HCT116 (cell line): Measurements from ENCODE around the gene SLC7A5.
A peak's percentile ranks its signal among the peaks of the same experiment; 100 is the strongest.

Experiments used
- ELF1 ChIP-seq: IDR thresholded peaks from 2 replicates; pipeline ENCODE4 v1.6.1; 2012; ENCODE audit warnings: low read depth, borderline replicate concordance
- EZH2 ChIP-seq: fragments of 200-600 bp; sonication (generic); IDR thresholded peaks from 2 replicates; pipeline ENCODE4 v1.6.1; 2017; ENCODE audit warnings: antibody characterized with exemption, mixed run types
- EZH2phosphoT487 ChIP-seq: fragments of 200-600 bp; IDR thresholded peaks from 2 replicates; pipeline ENCODE4 v1.6.1; 2018; ENCODE audit warnings: antibody characterized with exemption, borderline replicate concordance
- POLR2A ChIP-seq: IDR thresholded peaks from 2 replicates; pipeline ENCODE4 v1.7.0; 2011; ENCODE audit warnings: borderline replicate concordance; ENCODE audit not compliant: insufficient read depth, insufficient read length; ENCODE audit errors: extremely low read depth
- POLR2AphosphoS5 ChIP-seq: IDR thresholded peaks from 2 replicates; pipeline ENCODE4 v1.6.1; 2011; ENCODE audit warnings: mild to moderate bottlenecking, low read depth, low read length, moderate library complexity
- REST ChIP-seq: IDR thresholded peaks from 2 replicates; pipeline ENCODE4 v1.6.1; 2012; ENCODE audit warnings: low read depth
- SRF ChIP-seq: IDR thresholded peaks from 2 replicates; pipeline ENCODE4 v1.6.1; 2012; ENCODE audit warnings: low read depth
- TF ChIP-seq, protein P1 (sequence below), 3 experiments: fragments of 200-600 bp in 1 of 3; sonication (generic) in 1 of 3; IDR thresholded peaks in 2 of 3; conservative IDR thresholded peaks in 1 of 3; 2 replicates each; pipeline ENCODE4 v1.5.1; 2012 to 2017; ENCODE audit warnings: low read depth in 2 of 3, low read length in 2 of 3, antibody characterized with exemption in 1 of 3, borderline replicate concordance in 1 of 3, control low read depth in 1 of 3, mild to moderate bottlenecking in 1 of 3, mixed read lengths in 1 of 3, mixed run types in 1 of 3, moderate library complexity in 1 of 3; ENCODE audit not compliant: insufficient read depth in 1 of 3

- TF ChIP-seq POLR2AphosphoS5 (0 out of 2 replicates have a peak, but pooled peaks have one; percentile 51), POLR2A (no peak), SRF (no peak), EZH2phosphoT487 (no peak), REST (no peak), EZH2 (no peak), ELF1 (no peak)
- TF ChIP-seq, protein P1, sequence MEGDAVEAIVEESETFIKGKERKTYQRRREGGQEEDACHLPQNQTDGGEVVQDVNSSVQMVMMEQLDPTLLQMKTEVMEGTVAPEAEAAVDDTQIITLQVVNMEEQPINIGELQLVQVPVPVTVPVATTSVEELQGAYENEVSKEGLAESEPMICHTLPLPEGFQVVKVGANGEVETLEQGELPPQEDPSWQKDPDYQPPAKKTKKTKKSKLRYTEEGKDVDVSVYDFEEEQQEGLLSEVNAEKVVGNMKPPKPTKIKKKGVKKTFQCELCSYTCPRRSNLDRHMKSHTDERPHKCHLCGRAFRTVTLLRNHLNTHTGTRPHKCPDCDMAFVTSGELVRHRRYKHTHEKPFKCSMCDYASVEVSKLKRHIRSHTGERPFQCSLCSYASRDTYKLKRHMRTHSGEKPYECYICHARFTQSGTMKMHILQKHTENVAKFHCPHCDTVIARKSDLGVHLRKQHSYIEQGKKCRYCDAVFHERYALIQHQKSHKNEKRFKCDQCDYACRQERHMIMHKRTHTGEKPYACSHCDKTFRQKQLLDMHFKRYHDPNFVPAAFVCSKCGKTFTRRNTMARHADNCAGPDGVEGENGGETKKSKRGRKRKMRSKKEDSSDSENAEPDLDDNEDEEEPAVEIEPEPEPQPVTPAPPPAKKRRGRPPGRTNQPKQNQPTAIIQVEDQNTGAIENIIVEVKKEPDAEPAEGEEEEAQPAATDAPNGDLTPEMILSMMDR (IDR thresholded peaks at IDR 0.05 in 2 of 3, conservative IDR thresholded peaks at IDR 0.05 in 1 of 3; ENCODE audit: borderline replicate concordance in 1 of 3, insufficient read depth in 1 of 3, low read depth in 2 of 3, low read length in 2 of 3): no peak
Observed at GRCh38 chr16:87831421-87832136, 37.7 kb downstream of the SLC7A5 start.
